ENCODE measurements around the gene RABGAP1L.

- no peak for TF ChIP-seq EZH2 (IDR thresholded peaks at IDR 0.05; ENCODE audit: low read depth)
- TF ChIP-seq, protein P1, sequence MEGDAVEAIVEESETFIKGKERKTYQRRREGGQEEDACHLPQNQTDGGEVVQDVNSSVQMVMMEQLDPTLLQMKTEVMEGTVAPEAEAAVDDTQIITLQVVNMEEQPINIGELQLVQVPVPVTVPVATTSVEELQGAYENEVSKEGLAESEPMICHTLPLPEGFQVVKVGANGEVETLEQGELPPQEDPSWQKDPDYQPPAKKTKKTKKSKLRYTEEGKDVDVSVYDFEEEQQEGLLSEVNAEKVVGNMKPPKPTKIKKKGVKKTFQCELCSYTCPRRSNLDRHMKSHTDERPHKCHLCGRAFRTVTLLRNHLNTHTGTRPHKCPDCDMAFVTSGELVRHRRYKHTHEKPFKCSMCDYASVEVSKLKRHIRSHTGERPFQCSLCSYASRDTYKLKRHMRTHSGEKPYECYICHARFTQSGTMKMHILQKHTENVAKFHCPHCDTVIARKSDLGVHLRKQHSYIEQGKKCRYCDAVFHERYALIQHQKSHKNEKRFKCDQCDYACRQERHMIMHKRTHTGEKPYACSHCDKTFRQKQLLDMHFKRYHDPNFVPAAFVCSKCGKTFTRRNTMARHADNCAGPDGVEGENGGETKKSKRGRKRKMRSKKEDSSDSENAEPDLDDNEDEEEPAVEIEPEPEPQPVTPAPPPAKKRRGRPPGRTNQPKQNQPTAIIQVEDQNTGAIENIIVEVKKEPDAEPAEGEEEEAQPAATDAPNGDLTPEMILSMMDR (conservative IDR thresholded peaks at IDR 0.05), result no peak
Measured at GRCh38 chr1:174580801-174581200, 421.5 kb downstream of the RABGAP1L start.
